ENCODE measurements around the gene ANKS3. TPM values are rescaled to one million over a fixed set of nuclear protein-coding genes. Genes with fewer than 3 reads are reported as not detected.

Gene ANKS3
- total RNA-seq, 1 experiment from 2014 or later = 13.8 TPM

DNA sequence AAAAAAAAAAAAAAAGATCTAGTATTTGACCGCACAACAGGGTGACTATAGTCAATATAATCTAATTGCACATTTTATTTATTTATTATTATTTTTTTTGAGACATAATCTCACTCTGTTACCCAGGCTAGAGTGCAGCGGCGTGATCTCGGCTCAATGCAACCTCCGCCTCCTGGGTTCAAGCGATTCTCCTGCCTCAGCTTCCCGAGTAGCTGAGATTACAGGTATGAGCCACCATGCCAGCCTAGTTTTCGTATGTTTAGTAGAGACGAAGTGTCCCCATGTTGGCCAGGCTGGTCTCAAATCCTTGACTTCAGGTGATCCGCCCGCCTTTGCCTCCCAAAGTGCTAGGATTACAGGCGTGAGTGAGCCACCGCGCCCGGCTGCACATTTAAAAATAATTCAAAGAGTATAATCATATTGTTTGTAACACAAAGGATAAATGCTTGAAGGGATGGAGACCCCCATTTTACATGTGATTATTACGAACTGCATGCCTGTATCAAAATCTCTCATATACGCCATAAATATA is 794 bp downstream of the ANKS3 start:
- no peak for DNase-seq (ENCODE audit: extremely low read depth, low read depth)

DNA sequence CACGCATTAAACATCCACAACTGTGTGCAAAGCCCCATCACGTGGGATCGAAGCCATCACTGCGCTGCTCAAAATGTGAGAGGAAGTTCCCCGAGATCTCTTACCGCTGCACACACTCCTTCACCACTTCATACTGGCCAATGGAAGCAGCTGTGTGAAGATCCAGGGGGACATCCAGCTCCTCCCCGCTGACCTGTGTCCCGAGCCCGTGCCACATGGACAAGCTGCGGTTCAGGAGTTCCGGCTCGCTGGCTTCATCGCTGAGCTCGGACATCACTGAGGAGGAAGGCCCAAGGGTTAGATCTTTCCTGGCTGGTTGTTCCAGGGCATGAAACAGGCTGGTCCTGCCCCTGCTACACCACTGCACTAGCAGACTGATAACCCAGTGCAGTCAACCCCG is 4.2 kb downstream of the ANKS3 start:
- no peak for DNase-seq (ENCODE audit: extremely low read depth, low read depth)

DNA sequence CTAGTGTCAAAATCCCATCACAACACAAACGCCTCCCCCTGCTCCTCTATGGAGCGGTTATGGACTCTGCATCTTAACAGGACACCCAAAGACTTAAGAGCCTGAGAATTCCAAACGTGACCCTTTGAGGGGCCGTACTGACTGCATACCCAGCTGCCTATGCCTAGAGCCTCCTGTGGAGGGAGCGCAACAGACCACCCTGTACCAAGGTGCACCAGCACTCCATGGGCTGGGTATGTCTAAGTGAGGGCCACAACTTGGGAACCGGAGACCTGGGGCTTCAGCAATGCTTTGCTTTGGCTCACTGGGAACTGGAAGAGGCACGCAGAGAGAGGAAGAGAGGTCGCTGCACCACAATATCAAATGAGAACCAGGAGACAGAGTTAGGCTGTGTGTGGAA is 5.4 kb downstream of the ANKS3 start:
- no peak for DNase-seq (ENCODE audit: extremely low read depth, low read depth)

DNA sequence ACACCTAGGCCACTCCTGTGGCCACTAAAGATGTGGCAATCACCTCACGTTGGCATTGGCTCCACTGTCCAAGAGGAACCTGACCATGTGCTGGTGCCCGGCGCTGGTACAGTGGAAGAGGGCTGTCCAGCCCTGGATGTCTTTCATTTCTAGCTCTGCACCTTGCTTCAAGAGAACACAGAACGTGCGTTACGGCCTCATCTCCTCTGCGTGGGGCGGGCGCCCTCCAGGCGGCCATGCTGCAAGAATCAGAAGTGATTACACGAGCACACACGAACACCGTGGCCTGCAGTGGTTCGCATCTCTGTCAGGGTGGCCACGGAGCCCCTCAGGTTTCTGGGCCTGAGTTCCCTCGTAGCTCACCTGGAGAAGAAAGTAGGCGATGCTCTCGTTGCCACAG is 7.5 kb downstream of the ANKS3 start:
- no peak for DNase-seq (ENCODE audit: extremely low read depth, low read depth)

DNA sequence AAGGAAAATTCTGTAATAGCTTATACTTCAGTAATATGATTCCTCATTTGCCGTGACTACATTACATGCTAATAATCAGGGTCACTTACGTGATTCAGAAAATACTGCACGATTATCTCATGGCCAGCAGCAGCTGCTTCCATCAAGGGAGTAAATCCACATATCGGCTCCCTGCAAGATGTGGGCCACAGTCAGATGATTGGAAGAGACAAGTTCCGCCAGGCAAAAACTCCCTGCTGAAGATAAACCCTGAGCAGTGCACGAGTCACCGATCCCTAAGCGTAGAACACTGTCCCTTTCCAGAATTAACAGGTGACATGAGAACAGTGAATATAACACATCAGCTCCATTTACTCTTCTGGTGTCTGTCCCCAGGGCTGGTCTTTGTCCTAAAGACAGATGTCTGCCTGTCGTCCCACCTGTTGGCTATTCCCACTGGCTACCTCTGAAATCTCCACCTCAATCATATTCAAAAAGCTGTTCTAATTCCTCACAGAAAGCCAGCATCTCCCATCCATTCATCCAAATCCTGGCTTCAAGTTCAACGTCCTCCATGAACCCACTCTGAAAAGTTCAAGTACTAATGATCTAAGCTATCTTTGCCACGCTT is 9.3 kb downstream of the ANKS3 start:
- no peak for DNase-seq (ENCODE audit: extremely low read depth, low read depth)

DNA sequence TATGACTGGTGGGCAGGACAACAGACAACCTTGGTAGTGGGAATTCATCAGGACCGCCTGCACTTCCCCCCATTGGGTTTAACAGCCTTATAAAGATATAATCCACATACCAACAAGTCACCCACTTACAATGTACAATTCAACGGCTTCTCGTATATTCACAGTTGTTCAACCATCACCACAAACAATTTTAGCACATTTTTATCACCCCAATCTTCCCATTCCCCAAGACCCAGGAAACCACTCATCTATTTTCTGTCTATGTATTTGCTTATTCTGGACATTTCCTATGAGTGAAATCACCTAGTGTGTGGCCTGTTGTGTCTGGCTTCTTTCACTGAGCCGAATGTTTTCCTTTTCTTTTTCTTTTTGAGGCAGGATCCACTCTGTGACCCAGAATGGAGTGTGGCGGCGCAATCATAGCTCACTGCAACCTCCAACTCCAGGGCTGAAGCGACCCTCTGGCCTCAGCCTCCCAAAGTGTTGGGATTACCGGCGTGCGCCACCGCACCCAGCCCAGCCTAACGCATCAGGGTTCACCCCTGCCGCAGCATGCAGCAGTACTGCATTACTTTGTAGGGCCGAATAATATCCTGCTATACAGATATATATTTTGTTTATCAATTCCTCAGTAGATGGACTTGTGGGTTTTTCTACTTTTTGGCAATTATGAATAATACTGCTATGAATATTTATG is 10.9 kb downstream of the ANKS3 start:
- no peak for DNase-seq (ENCODE audit: extremely low read depth, low read depth)

DNA sequence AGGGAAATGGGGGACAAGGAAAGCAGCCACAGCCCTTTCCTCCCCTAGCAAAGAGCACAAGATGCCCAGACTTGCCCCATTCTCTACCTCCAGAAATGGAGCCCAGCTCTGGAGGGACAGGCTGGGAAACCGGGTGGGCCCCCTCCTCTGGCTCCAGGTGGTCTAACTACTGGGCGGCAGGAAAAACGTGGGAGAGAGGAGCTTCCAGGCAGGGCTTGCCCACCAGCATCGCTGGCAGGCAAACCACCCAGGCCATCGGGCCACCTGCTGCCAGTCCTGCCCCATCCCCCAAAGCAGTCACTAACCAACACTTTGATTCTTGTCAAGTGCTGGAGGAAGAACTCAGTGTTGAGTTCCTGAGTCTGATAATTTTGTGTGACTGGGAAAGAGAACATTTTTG is 15.6 kb downstream of the ANKS3 start:
- DNase-seq (ENCODE audit: extremely low read depth, low read depth) = no peak

DNA sequence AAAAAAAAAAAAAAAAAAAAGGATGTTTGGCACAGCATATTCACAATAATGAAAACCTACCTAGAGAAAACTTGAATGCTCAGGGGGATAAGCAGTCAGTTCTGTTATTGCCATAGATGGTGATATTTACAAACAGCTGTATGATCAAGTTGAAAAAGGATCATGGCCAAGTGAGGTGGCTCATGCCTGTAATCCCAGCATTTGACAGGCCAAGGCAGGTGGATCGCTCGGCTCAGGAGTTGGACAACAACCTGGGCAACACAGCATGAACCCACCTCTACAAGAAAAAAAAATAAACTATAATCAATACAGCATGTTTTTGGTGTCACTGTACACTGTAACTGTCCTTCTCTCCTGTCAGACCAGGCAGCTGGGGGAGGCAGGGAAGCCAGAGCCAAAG is 19.1 kb downstream of the ANKS3 start:
- no peak for DNase-seq (ENCODE audit: extremely low read depth, low read depth)

DNA sequence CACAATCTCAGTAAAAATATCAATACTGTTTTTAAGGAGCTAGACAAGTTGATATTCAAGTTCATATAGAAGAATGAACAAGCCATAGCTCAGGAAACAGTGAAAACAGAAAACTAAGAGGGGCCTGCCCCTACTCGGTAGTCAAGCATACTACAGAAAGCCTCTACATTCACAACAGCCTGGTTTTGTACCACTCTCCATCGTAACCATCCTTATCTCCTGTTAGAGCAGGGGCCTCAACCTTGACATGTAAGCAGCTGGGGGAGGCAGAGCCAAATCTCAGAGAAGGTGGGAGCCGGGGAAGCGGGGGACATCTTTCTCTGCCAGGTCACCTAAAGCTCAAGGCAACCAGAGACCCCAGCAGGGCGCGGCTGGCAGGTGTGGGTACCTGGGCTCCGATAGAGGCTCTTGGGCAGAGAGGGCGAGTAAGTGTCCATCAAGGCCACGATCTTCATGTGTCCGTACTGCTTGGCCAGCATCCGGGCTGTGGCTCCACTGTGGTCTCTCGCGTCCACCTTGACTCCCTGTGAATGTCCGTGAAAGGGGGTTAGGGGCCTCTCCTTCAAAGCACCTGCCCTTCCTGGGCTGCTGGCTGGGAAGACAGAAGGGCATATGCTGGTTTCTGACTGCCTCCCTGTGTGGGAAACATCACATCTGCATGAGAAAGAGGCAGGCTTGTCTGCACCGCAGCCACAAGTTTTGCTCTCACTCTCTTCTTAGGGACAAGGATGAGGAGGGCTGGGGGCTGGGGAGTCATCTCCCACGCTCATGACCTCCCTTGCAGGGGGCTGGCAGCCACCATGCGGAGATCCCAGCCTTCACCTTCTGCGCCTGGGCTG is 20.2 kb downstream of the ANKS3 start:
- no peak for DNase-seq (ENCODE audit: extremely low read depth, low read depth)

DNA sequence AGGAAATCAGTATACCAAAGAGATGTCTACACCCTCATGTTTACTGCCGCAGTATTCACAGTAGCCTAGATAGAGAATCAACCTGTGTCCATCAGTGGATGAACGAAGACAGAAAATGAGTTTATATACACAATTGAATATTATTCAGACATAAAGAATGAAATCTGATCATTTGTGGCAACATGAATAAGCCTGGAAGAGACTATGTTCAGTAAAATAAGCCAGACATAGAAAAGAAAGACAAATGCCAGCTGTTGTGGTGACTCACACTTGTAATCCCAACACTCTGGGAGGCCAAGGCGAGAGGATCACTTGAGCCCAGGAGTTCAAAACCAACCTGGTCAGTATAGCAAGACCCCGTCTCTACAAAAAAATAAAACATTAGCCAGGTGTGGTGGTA is 24.6 kb downstream of the ANKS3 start:
- no peak for DNase-seq (ENCODE audit: extremely low read depth, low read depth)

DNA sequence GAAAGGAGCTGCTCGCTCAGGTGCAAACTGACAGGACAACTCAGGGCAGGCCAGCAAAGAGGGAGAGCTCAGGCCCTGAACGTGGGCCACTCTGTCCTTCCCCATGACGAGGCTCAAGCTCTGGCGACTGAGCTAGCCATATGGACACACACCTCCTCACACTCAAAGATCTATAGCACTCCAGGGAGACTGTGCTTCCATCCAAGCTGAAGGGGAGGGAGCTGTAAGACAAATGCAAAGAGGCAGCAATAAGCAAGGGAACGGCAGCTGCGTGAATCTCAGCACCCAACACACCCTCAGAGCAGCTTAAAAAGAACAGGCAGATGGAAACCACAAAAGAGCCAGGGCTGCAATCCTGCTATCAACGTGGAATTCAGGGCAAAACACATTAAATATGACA is 27.2 kb downstream of the ANKS3 start:
- no peak for DNase-seq (ENCODE audit: extremely low read depth, low read depth)

DNA sequence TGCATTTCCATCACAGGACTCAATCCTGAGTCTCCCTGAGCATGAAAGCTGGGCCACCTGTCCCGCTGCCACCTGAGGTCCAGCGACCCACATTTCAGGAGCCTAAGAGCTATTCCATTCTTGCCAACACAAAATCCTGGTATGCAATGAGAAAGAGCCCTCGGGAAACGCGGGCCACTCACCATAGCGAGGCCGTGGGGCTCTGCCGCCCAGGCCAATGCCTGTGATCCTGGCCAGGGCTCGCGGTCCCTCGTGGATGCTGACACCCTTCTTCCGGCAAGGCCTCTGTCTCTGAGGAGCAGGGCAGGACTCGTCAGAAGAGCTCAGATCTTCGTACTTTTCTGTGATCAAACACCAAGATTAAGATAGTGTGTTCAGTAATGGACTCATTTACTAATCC is 29.2 kb downstream of the ANKS3 start:
- DNase-seq (ENCODE audit: extremely low read depth, low read depth) = no peak

DNA sequence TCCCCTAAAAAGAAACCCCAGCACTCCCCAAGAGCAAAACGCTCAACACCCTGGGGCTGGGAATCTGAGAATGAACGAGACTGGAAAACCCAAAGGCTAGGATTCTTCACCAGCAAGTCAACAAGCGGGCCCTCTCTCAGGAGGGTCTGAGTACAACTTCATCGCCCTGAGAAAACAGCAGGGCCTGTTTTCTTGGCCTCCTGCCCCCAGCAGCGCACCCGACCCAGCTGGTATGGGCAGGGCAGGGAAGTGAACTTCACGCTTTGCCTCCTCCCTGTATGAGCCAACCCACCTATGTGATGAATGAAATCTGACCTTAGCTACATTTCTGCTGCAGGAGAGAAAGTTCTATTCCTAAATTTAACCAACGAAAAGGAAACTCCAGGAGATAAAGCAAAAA is 29.6 kb downstream of the ANKS3 start:
- no peak for DNase-seq (ENCODE audit: extremely low read depth, low read depth)

DNA sequence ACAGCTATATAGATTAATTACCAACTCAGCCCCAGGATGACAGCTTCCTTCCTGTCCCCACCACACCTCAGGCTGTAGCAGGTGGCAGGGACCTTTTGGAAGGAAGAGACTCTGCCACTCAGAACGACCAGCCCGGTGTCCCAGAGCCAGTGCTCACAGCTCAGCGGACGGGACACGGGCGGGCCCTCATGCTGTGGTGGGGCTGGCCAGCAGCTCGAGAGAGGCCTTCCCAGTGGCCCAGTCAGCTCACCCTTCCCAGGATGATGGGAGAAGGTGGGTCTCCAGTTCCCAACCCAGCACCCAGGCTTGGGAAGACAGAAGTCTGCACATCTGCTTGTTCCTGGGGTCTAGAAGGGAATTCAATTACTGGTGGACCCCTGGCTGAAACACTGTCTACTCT is 30.2 kb downstream of the ANKS3 start:
- no peak for DNase-seq (ENCODE audit: extremely low read depth, low read depth)

DNA sequence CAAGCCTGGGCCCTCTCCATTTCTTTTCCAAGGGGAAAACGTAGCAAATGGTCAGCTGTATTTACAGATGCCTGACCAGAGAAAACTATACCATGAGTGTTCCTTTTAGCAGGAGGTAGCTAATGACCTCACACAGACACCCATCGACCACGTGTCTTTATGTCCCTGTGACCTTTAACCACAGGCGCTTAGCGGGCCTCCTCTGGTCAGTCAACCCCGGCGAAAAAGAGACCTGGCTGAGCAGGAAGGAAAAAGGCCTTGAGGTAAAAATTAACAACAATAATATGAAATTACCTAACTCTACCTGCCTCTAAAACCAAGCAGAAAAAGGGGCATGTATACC is 31.6 kb downstream of the ANKS3 start:
- no peak for DNase-seq (ENCODE audit: extremely low read depth, low read depth)

DNA sequence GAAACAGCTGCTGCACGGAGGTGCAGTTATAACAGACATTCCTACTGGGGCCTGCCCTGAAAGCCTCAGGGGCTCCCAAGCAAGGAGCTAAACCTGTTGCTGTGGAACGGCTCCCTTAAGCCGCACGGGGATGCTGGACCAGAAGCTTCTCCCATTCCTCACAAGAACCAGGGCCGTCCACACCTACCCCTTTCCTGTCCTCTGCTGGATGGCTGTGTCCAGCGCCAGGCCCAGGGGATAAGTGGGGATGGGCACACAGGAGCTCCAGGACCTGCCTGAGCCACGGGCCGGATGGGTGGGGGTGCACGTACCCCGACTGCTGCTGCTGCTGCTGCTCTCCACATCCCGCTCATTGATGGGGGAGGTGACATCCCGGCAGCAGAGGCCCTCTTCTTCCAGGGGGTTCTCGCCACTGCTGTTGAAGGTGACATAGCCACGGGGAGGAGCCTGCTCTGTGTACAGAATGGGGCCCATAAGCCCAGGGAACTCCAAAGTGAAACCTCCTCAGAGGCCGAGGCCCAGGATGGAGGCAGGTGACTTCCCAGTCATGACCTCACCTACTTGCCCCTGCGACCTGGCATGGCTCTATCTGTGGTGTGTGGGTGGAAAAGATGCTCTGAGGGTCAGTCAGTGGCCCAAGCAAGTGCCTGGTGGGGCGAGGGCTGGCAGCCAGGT is 32.1 kb downstream of the ANKS3 start:
- no peak for DNase-seq (ENCODE audit: extremely low read depth, low read depth)

DNA sequence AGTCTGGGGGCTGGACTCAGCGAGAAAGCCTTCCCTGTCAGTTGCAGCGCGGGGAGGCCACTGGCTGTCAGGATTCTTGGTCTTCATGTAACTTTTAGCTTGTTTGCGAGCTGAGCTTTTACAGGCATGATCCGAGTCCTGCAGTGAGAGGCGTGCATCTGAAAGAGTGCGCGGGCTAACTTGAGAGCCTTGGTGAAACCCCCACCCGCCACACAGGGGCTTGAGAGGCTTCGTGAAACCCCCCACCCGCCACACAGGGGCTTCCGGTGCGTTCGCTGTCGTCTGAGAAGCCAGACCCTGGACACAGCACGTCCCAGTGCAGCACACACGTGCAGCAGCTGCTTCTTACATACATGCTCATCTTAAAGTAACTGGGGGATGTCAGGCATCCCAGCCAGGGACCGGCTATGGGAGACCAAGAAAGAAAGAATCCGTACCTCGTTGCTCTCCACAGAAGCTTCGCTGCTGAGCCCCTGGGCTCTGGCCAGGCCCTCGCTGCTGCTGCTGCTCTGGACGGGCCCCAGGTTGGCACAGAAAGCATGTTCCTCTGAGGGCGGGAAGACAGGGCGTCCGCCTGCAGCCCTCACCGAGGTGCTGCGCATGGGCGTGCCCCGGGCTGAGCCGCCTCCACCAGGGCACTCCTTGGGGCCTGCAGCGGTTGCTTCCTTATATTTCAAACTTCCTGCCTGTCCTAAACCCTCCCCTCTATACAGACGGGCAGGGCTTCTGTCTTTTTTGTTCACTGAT is 32.9 kb downstream of the ANKS3 start:
- DNase-seq (ENCODE audit: extremely low read depth, low read depth) = no peak

DNA sequence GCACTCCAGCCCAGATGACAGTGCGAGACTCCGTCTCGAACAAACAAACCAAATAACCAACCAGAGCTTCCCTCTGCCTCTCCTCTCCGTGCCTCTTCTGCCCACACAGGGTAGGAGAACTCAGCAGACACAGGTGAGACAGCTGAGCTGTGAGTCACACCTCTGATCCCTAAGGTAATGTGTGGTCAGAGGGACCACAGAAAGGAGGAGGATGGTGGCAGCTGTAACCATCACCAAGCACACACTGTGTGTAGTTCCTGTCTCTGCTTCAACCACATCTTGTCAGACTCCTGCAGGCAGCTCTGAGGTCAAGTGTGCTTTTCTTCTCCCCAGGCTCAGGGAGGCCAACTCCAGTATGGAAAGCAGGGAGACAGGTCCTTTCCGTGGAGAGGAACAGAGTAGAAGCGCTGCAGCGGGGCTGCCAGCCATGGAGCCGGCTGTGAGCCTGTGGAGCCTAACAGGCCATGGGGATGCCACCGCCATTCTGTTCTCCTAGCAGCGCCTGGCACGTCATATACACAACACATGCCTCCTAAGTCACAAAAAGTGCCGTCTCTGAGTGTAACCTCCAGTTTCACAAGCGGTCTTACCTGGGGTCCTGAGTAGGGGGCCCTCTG is 33.6 kb downstream of the ANKS3 start:
- DNase-seq (ENCODE audit: extremely low read depth, low read depth) = no peak

DNA sequence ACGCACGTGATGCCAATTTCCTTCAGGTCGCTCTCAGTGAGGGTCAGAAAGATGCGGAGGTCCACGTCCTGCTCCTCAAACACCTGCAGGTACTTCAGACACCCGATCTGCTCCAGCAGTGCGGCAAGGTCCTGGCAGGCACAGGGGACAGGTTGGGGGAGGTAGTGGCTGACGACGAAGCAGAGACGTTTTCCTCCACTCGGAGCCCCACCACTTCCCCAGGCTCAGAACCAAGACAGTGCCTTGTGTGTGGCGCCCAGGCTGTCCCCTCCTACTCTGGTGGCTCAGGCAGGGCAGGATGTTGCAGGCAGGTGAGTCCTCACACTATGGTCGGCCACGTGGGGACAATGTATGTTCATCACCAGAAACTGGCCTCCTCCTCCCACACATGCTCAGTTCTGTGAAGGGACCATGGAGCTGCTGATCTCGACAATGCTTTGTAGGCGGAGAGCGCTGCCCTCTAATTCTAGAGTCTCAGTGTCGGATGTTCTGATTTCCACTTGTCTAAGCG is 35.0 kb downstream of the ANKS3 start:
- DNase-seq (ENCODE audit: extremely low read depth, low read depth) = no peak

Data from NCI-H460 (cell line).